ENCODE measurements around the gene ANGEL1.

ANGEL1 gene

GRCh38 chr14:76773956-76774820, 38.5 kb downstream of the ANGEL1 start:
- no peak overlapping the region for H3K9ac ChIP-seq (ENCODE audit: low read length)
- H3K27me3 ChIP-seq (ENCODE audit: control insufficient read depth, insufficient read depth, low read length), result peaks cover 2% of the 10 kb centered on the region
- H3K27ac ChIP-seq (ENCODE audit: low read depth, low read length), result peak overlapping the region; percentile 26
- no peak overlapping the region for H3K4me3 ChIP-seq (ENCODE audit: low read length)
- H3K36me3 ChIP-seq (ENCODE audit: control insufficient read depth, insufficient read depth, low read length), result no peaks in the 10 kb centered on the region
- peaks cover 4% of the 10 kb centered on the region for H3K4me1 ChIP-seq (ENCODE audit: control insufficient read depth, insufficient read depth, low read length)

- H3K27ac ChIP-seq (ENCODE audit: low read depth, low read length), result peak overlapping the region; percentile 71
- H3K4me3 ChIP-seq (ENCODE audit: low read length), result no peak overlapping the region
- no peak overlapping the region for H3K9ac ChIP-seq (ENCODE audit: low read length)
- H3K4me1 ChIP-seq (ENCODE audit: control insufficient read depth, insufficient read depth, low read length), result peaks cover 7% of the 10 kb centered on the region
- H3K27me3 ChIP-seq (ENCODE audit: control insufficient read depth, insufficient read depth, low read length), result peaks cover 2% of the 10 kb centered on the region
- no peaks in the 10 kb centered on the region for H3K36me3 ChIP-seq (ENCODE audit: control insufficient read depth, insufficient read depth, low read length)
Observed at GRCh38 chr14:76773188-76773885, 39.3 kb downstream of the ANGEL1 start.

GRCh38 chr14:76772300-76773187, 40.1 kb downstream of the ANGEL1 start:
- Histone ChIP-seq H3K36me3 (ENCODE audit: control insufficient read depth, insufficient read depth, low read length) (no peaks in the 10 kb centered on the region), H3K4me3 (ENCODE audit: low read length) (no peak overlapping the region), H3K27ac (ENCODE audit: low read depth, low read length) (peak overlapping the region; percentile 71), H3K27me3 (ENCODE audit: control insufficient read depth, insufficient read depth, low read length) (peaks cover 2% of the 10 kb centered on the region), H3K9ac (ENCODE audit: low read length) (no peak overlapping the region), H3K4me1 (ENCODE audit: control insufficient read depth, insufficient read depth, low read length) (peaks cover 9% of the 10 kb centered on the region)

GRCh38 chr14:76771437-76771980, 41.2 kb downstream of the ANGEL1 start:
- Histone ChIP-seq H3K27ac (ENCODE audit: low read depth, low read length) (no peak overlapping the region), H3K9ac (ENCODE audit: low read length) (no peak overlapping the region), H3K36me3 (ENCODE audit: control insufficient read depth, insufficient read depth, low read length) (no peaks in the 10 kb centered on the region), H3K4me3 (ENCODE audit: low read length) (no peak overlapping the region), H3K27me3 (ENCODE audit: control insufficient read depth, insufficient read depth, low read length) (peaks cover 2% of the 10 kb centered on the region), H3K4me1 (ENCODE audit: control insufficient read depth, insufficient read depth, low read length) (peaks cover 9% of the 10 kb centered on the region)

- Histone ChIP-seq H3K36me3 (ENCODE audit: control insufficient read depth, insufficient read depth, low read length) (no peaks in the 10 kb centered on the region), H3K27me3 (ENCODE audit: control insufficient read depth, insufficient read depth, low read length) (peaks cover 2% of the 10 kb centered on the region), H3K9ac (ENCODE audit: low read length) (no peak overlapping the region), H3K4me1 (ENCODE audit: control insufficient read depth, insufficient read depth, low read length) (peaks cover 9% of the 10 kb centered on the region), H3K27ac (ENCODE audit: low read depth, low read length) (no peak overlapping the region), H3K4me3 (ENCODE audit: low read length) (no peak overlapping the region)
Observed at GRCh38 chr14:76770521-76771436, 41.9 kb downstream of the ANGEL1 start.

GRCh38 chr14:76769636-76770292, 42.9 kb downstream of the ANGEL1 start:
- peaks cover 9% of the 10 kb centered on the region for H3K4me1 ChIP-seq (ENCODE audit: control insufficient read depth, insufficient read depth, low read length)
- H3K27ac ChIP-seq (ENCODE audit: low read depth, low read length), result no peak overlapping the region
- no peak overlapping the region for H3K9ac ChIP-seq (ENCODE audit: low read length)
- no peaks in the 10 kb centered on the region for H3K36me3 ChIP-seq (ENCODE audit: control insufficient read depth, insufficient read depth, low read length)
- peaks cover 2% of the 10 kb centered on the region for H3K27me3 ChIP-seq (ENCODE audit: control insufficient read depth, insufficient read depth, low read length)
- H3K4me3 ChIP-seq (ENCODE audit: low read length), result no peak overlapping the region

- H3K4me1 ChIP-seq (ENCODE audit: control insufficient read depth, insufficient read depth, low read length), result peaks cover 9% of the 10 kb centered on the region
- H3K4me3 ChIP-seq (ENCODE audit: low read length), result peak overlapping the region; percentile 8
- H3K27ac ChIP-seq (ENCODE audit: low read depth, low read length), result no peak overlapping the region
- no peaks in the 10 kb centered on the region for H3K36me3 ChIP-seq (ENCODE audit: control insufficient read depth, insufficient read depth, low read length)
- H3K9ac ChIP-seq (ENCODE audit: low read length), result no peak overlapping the region
- H3K27me3 ChIP-seq (ENCODE audit: control insufficient read depth, insufficient read depth, low read length), result no peaks in the 10 kb centered on the region
Observed at GRCh38 chr14:76768671-76769500, 43.8 kb downstream of the ANGEL1 start.

- Histone ChIP-seq H3K4me3 (ENCODE audit: low read length) (peak overlapping the region; percentile 8), H3K27me3 (ENCODE audit: control insufficient read depth, insufficient read depth, low read length) (peaks cover 2% of the 10 kb centered on the region), H3K4me1 (ENCODE audit: control insufficient read depth, insufficient read depth, low read length) (peaks cover 9% of the 10 kb centered on the region), H3K27ac (ENCODE audit: low read depth, low read length) (no peak overlapping the region), H3K9ac (ENCODE audit: low read length) (no peak overlapping the region), H3K36me3 (ENCODE audit: control insufficient read depth, insufficient read depth, low read length) (no peaks in the 10 kb centered on the region)
Observed at GRCh38 chr14:76767681-76768656, 44.7 kb downstream of the ANGEL1 start.

DNA sequence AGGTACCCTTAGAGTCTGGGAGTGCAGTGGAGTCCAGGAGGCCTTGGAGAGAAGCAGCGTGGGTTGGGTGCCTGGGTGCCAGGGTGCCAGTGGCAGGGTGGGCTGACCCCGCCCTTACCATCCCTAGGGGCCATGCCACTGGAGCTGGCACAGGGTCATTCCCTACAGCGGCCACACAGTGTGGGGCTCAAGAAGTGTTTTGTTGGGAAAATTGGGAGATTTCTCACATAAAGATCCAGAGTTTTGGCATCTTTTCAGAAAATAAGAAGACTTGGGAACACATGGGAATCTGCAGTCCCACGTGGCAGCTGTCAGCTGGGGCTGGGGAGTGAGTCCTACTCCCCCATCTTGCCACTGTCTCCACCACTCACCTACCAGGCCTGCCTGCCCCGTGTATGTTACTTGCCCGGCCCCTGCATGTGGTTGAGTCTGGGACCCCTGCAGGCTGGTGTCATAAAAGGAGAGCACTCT, 47.2 kb downstream of the ANGEL1 start:
- Histone ChIP-seq H3K4me3 (ENCODE audit: low read length) (no peak overlapping the region), H3K36me3 (ENCODE audit: control insufficient read depth, insufficient read depth, low read length) (no peaks in the 10 kb centered on the region), H3K9ac (ENCODE audit: low read length) (no peak overlapping the region), H3K27me3 (ENCODE audit: control insufficient read depth, insufficient read depth, low read length) (peaks cover 6% of the 10 kb centered on the region), H3K4me1 (ENCODE audit: control insufficient read depth, insufficient read depth, low read length) (peaks cover 9% of the 10 kb centered on the region), H3K27ac (ENCODE audit: low read depth, low read length) (no peak overlapping the region)

All from rectal smooth muscle tissue (tissue), 1 donor.